ENCODE measurements around the gene TMEM132E. TPM values are rescaled to one million over a fixed set of nuclear protein-coding genes. Genes with fewer than 3 reads are reported as not detected.

The TMEM132E gene
- total and polyA plus RNA-seq, 12 donors: 0.07 to 1.1 (median 0.23) TPM; not detected in 1

- WGBS, 4 donors: 70 to 77% (median 75%) methylated on average over 6 of the region's 6 CpGs
- no peaks in the 10 kb centered on the region for H3K36me3 ChIP-seq (replicated peaks in 1 of 2)
- no peaks in the 10 kb centered on the region for H3K9me3 ChIP-seq (replicated peaks in 1 of 3)
- no peak for DNase-seq
- H3K27me3 ChIP-seq: peaks cover 22% of the 10 kb centered on the region
- TF ChIP-seq POLR2A (IDR thresholded peaks at IDR 0.05) (no peak), CTCF (IDR thresholded peaks at IDR 0.05) (no peak)
- intact Hi-C loops (cut with DNase I): loop anchor here (5.0 to 10.0 kb wide), 5 partner anchors 88 to 475 kb away; partner anchors contain the start of gene RAD51D (in 1 of the 2)
- no peak overlapping the region for H3K4me3 ChIP-seq
- H3K27ac ChIP-seq: no peak overlapping the region
- peaks cover 4 to 5% of the 10 kb centered on the region in 2 donors for H3K4me1 ChIP-seq (replicated peaks in 1 of 2)
Observed at GRCh38 chr17:34639706-34640425, 60.5 kb downstream of the TMEM132E start.

- Histone ChIP-seq H3K27ac (no peak overlapping the region), H3K36me3 (replicated peaks in 1 of 2) (no peaks in the 10 kb centered on the region), H3K27me3 (peaks cover 22% of the 10 kb centered on the region), H3K9me3 (replicated peaks in 1 of 3) (no peaks in the 10 kb centered on the region), H3K4me1 (replicated peaks in 1 of 2) (peaks cover 4 to 5% of the 10 kb centered on the region in 2 donors), H3K4me3 (no peak overlapping the region)
- intact Hi-C loops (cut with DNase I): no loop called here
- TF ChIP-seq POLR2A (IDR thresholded peaks at IDR 0.05) (no peak), CTCF (IDR thresholded peaks at IDR 0.05) (no peak)
- WGBS, 4 donors: 51 to 67% (median 56%) methylated on average over 5 to 7 of the region's 7 CpGs
- DNase-seq: no peak
Observed at GRCh38 chr17:34641368-34641767, 62.0 kb downstream of the TMEM132E start.

GRCh38 chr17:34644941-34645550 is 65.7 kb downstream of the TMEM132E start:
- intact Hi-C loops (cut with DNase I): no loop called here

GRCh38 chr17:34645594-34645993 is 66.2 kb downstream of the TMEM132E start:
- Histone ChIP-seq H3K27ac (no peak overlapping the region), H3K36me3 (replicated peaks in 1 of 2) (no peaks in the 10 kb centered on the region), H3K27me3 (no peaks in the 10 kb centered on the region), H3K9me3 (replicated peaks in 1 of 3) (no peaks in the 10 kb centered on the region), H3K4me3 (no peak overlapping the region), H3K4me1 (replicated peaks in 1 of 2) (no peaks in the 10 kb centered on the region)
- 31 to 66% (median 38%) methylated on average over 3 of the region's 3 CpGs for WGBS, 4 donors
- DNase-seq: no peak
- TF ChIP-seq POLR2A (IDR thresholded peaks at IDR 0.05) (no peak), CTCF (IDR thresholded peaks at IDR 0.05) (no peak)
- intact Hi-C loops (cut with DNase I): no loop called here

More at GRCh38 chr17:34644941-34645550, 65.7 kb downstream of the TMEM132E start:
- no peak overlapping the region for H3K4me3 ChIP-seq
- no peak for DNase-seq
- no peaks in the 10 kb centered on the region for H3K9me3 ChIP-seq (replicated peaks in 1 of 3)
- no peaks in the 10 kb centered on the region for H3K27me3 ChIP-seq
- H3K4me1 ChIP-seq (replicated peaks in 1 of 2): no peaks in the 10 kb centered on the region
- no peak for TF ChIP-seq POLR2A (IDR thresholded peaks at IDR 0.05)
- no peaks in the 10 kb centered on the region for H3K36me3 ChIP-seq (replicated peaks in 1 of 2)
- no peak overlapping the region for H3K27ac ChIP-seq
- WGBS, 4 donors: 77 to 91% (median 80%) methylated on average over 2 to 3 of the region's 3 CpGs

Measured in adrenal gland (tissue), 12 donors.